HG02759 (cell line): ENCODE results near the gene ANKRD44.

Experiments used
- ATAC-seq: cut with Tn5 transposase; IDR thresholded peaks from one replicate; pipeline ENCODE4 v1.9.1; 2021; ENCODE audit warnings: mild to moderate bottlenecking, moderate library complexity; ENCODE audit not compliant: unreplicated experiment

The ANKRD44 gene

GRCh38 chr2:197322724-197323720, 12.4 kb upstream of the ANKRD44 start:
- peak; percentile 45 for ATAC-seq

DNA sequence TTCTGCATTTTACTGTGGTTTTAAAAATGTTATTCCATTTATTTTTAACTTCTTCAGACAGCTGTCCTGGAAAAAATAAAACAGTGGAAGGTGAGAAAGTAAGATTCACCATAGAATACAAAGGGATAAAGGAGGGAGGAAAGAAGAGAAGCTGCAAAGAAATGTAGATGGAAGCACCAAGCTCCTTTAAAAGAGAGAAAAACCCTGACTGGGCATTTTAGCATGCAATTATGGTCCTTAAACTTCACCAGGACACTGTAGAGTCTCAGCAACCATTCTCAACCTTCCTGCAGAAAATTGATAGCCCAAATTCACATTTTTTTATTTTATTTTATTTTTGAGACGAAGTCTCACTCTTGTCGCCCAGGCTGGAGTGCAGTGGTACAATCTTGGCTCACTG, 11.6 kb upstream of the ANKRD44 start:
- no peak for ATAC-seq

DNA sequence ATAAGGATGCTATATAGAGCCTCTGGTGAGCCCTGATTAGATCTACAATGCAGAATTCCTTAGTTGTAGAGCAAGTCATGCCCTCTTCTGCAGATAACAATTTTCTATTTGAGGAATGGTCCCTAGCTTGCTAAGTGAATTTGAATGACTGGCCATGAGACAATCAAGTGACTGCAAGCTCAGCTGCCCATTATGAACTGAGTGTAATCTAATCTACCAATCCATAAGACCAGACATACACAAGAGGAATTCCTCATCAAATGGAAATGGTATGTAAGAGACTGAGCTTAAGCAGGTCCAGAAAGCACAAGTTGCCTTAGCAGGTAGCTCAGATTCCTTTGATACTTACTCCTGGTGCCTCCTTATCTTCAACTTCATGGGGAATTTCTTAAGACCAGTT, 4.8 kb upstream of the ANKRD44 start:
- ATAC-seq = no peak

DNA sequence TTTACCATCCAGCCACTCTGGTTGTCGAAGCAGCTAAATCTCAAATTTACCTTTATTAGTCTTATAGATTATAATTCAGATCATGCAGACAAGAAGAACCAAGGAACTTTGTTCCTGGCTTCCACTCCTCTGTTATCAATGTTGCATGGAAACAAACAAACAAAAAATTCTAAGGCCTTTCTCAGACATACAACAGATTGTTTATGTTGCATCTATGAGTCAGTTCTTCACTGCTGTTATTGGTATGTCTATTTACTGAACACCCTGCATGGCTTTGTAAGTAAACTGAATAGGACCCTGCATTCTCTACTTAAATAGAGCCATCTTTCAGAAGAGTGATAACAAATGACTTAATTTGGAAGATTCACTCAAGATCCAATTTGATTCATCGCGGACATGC, 1.6 kb upstream of the ANKRD44 start:
- ATAC-seq = no peak

DNA sequence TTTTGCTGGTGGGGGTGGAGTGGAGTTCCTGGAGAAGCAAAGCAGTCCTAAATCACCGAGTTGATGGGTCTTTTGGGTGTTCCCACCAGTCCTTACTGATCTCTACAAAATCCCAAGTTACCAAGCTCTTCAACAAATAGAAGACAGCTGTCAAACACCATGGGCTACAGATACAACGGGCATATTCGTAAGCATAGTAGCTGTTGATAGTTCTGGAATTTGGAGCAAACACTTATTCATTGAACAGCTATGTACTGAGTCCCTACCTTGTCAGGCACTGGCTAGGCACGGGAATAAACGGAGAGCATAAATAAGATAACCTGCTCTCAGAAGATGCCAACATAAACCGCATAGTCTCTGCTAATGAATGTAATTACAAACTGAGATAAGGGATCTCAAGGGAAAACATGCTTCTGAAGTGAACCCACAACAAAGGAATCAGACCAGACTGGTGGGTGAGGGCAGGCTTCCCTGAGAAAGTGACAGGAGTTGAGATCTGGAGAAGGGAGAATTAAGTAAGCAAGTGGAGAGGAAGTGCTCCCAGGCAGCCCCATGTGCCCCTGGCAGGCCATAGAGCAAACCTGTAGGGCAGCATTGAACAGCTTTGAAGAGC, 947 bp upstream of the ANKRD44 start:
- no peak for ATAC-seq

- ATAC-seq = no peak
Measured at GRCh38 chr2:197310987-197311420, 424 bp upstream of the ANKRD44 start.

DNA sequence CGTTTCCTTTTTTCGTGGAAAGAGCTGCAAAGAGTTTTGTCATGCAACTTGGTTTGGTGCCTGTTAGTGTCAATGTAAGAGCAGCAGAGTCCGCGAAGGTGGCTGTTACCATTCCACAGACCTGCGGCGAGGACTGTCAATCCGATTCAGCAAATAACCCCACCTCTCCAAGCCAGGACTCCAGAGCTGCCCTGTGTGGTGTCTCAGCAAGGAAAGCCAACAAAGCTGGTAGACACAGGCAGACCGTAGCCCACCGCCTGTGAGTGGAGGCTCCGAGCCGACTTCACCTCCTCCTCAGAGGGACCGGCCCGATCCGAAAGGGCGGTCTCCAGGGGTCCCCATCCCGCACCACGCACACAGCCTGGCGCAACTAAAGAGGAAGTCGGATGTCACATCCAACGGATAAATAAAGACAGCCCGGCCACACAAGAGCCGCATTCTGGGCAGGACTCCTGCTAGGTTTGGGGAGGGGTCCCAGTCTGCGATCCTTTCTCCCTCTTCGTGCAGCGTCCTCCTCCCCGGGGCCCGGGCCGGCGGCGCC, 819 bp downstream of the ANKRD44 start:
- ATAC-seq = peak; percentile 2

DNA sequence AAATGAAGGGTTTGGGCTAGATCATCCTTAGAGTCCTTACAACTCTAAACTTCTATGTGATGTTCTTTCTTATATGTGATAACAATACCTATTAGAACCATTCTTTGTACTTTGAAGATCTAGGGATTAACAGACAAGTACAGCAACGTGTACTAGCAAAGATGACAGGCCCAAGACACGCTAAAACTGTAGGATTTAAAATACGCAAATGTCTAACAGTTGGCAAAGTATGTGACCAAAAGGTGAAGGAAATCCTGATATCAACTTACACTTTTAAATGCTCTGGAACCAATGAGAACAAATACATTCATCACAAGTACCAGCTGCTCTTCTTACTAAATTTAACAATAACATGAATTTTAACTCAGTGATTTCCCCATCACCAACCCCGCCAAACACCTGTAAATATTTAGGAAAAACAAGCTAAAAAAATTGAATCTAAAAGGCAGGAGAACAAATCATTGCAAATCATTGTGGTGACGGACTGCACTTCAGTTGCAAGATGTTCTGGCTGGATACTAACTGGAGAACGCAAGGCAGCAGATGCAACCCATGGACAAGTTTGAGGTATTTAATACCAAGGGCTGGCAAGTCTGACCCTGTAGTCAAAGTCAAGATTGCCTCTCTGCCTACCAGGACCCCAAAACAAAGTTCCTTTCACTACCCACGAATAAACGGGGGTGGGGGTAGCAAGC, 1.4 kb downstream of the ANKRD44 start:
- ATAC-seq = no peak

DNA sequence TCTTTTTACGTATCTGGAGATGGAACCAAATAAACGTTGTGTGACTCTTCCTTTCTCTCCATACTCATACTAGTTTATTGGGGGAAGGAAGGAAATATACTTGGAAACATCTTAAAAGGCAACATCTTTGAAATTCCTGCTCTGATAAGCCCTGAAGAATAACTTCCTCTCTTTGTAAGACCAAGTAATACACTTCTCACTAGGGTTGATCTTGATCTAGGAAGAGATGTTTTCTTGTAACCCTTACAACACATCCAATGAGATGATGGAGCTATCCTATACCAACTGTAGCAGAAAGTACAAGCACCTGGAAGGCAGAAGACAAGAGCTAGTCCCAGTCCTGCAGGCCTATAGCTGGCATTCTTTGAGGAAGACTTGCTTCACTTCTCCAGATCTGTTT, 2.0 kb downstream of the ANKRD44 start:
- no peak for ATAC-seq

- ATAC-seq = peak; percentile 19
Measured at GRCh38 chr2:197307933-197308521, 2.6 kb downstream of the ANKRD44 start.

DNA sequence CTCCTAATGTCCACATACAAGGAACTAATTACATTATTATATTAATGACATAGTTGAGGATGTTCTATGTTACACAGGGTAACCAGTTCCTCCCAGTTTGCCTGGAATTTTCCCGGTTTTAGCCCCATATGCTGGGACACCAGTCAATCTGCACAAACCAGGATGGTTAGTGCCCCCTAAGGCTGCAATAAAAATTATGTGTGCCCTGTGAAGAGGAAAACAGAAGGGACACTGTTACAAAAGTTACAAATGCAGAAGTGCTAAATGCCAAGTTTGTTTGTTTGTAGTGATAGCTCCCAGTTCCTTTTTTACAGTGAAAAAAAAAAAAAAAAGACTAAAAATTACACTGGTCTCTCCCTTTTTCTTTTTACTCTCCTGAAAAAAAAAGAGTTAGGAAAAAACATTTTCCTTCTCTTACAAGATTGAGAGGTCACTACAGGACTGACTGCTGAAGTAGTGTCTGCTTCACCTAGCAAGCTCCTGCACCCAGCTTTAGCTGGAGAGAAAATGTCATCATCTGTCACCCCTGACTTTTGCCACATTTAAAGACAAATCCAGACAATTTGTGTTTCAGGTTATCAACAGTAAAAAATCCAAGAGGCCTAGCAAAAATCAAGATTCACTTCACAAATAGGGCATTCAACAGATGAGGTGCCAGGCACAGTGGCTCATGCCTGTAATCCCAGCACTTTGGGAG, 3.2 kb downstream of the ANKRD44 start:
- ATAC-seq = no peak

- ATAC-seq = no peak
Measured at GRCh38 chr2:197306696-197307040, 3.9 kb downstream of the ANKRD44 start.

DNA sequence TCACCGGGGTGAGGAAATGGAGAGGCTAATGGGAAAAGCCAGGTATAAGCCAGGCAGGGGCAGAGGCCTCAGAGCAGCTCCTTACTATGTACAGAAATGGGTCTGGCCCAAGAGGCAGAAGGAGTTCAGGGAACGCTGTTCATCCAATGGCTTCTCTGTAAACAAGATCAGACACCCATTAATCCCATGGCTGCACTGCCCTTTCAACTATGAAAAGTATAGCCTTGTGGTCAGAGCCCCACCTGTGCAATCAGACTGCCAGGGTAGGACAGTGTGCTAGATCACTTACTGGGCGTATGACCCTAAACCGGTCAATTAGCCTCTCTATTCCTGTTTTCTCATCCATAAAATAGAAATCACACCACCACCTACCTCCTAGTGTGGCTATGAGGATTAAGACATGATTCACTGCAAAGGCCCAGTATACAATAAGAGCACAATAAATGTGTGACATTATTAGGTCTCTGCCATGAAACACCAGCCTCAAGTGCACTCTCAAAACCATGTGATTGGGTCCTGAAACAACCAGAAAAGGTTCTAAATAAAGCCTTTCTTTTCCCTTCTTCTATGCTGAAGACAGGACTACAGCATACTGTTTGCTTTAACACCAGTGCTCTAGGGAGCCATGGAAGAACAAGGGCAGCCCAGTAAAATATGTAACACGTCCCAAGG, 4.4 kb downstream of the ANKRD44 start:
- no peak for ATAC-seq

DNA sequence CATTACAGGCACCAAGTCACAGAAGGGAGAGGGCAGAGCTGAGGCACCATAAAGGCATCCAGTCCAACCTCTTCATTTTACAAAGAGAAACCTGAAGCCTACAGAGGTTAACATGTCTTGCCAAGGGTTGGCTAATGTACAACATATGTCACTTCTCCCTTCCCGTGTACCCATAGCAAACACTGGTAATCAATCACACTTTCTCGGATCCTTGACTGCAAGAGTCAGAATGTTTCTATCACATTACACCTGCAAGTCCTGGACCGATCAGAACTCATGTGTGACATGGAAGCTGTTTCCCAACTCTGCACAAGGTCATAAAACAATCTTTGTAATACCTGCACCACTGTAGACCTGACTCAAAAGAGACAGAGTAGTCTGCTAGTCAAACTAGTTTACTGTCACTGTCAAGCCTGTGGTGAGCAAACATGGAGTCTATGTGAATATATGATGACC, 6.0 kb downstream of the ANKRD44 start:
- peak; percentile 36 for ATAC-seq

GRCh38 chr2:197300139-197300538, 10.4 kb downstream of the ANKRD44 start:
- no peak for ATAC-seq

- ATAC-seq = no peak
Measured at GRCh38 chr2:197298609-197299008, 12.0 kb downstream of the ANKRD44 start.

DNA sequence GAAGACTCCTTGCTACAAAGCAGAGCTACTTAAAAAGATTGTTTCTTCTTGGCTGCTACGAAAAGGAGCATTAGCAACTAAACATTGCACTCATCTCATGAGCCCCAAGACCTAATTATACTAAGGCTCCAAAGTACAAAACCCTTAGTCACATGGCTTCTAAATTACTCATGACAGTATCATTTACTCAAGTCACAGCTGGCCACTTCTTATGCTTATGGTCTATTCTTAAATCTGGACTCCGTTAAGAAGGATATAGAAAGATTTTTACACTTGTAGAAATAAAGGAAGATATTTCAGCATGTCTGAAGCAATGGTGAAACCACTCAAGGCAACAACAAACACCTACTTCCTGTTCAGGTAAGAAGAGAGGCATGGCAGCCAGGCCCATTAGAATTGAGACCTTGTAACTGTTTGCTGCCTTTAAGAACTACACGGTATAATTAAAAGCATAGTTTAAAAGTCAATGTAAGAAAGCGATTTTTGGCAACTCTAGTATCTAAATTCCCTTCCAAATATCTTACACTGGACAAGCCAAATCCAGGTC, 12.7 kb downstream of the ANKRD44 start:
- ATAC-seq = peak; percentile 34

- ATAC-seq = no peak
Measured at GRCh38 chr2:197297266-197297665, 13.3 kb downstream of the ANKRD44 start.

DNA sequence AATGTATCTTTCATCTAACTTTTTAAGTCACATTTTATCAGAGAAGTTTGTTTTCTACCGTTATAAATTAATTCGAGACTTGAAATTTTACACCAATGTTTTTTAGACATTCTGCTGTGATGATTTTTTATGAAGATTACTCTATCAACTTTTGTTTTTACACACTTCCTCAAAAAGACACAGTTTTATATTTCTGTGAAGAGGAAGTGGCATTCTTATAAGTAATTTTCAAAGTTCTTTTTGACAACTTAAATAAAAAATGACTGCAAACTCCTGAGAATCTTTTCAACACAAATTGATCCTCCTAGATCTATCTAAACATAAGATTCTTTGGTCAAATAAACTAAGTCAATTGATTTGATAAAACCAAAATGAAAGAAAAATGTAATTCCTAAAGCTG, 13.7 kb downstream of the ANKRD44 start:
- ATAC-seq = no peak
